ENCODE data around the gene ZCCHC8.

DNA sequence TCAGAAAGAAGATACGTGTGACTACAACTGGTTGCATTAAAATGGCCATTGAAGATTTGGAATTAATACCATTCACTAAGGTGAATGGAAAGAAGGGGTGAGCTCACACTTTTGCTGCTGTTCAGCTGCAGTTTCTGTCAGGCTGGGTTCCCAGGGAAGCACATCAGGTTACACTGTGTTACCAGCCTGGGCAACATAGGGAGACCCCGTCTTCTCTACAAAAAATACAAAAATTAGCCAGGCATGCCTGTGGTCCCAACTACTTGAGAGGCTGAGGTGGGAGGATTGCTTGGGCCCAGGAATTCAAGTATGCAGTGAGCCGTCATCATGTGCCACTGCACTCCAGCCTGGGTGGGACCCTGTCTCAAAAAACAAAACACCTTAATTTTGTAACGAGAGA is 12.9 kb upstream of the ZCCHC8 start:
- TF ChIP-seq, protein P1, sequence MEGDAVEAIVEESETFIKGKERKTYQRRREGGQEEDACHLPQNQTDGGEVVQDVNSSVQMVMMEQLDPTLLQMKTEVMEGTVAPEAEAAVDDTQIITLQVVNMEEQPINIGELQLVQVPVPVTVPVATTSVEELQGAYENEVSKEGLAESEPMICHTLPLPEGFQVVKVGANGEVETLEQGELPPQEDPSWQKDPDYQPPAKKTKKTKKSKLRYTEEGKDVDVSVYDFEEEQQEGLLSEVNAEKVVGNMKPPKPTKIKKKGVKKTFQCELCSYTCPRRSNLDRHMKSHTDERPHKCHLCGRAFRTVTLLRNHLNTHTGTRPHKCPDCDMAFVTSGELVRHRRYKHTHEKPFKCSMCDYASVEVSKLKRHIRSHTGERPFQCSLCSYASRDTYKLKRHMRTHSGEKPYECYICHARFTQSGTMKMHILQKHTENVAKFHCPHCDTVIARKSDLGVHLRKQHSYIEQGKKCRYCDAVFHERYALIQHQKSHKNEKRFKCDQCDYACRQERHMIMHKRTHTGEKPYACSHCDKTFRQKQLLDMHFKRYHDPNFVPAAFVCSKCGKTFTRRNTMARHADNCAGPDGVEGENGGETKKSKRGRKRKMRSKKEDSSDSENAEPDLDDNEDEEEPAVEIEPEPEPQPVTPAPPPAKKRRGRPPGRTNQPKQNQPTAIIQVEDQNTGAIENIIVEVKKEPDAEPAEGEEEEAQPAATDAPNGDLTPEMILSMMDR (IDR thresholded peaks at IDR 0.05) = no peak
- no peak for TF ChIP-seq POLR2A (IDR thresholded peaks at IDR 0.05)
